HEK293T (cell line): ENCODE data around the gene MANBA.

ENCODE experiments used
- CTCF ChIA-PET: fragments of 350-600 bp; formaldehyde crosslinking; extraction: SDS; loops from one replicate; lab custom pipeline; 2021; ENCODE audit warnings: antibody characterized with exemption, inconsistent platforms; lab: Yijun Ruan, JAX
- POLR2A ChIA-PET: fragments of 350-600 bp; formaldehyde crosslinking; extraction: SDS; loops from one replicate; lab custom pipeline; 2020; ENCODE audit warnings: antibody characterized with exemption, inconsistent platforms; lab: Yijun Ruan, JAX
- DNase-seq: peaks from one replicate; pipeline ENCODE4 v3.0.0; 2012; ENCODE audit warnings: mixed read lengths; ENCODE audit errors: extremely low spot score
- ARNT ChIP-seq: fragments of 450-650 bp; IDR thresholded peaks from 2 replicates; pipeline ENCODE4 v1.6.1; 2017; ENCODE audit warnings: mild to moderate bottlenecking
- BHLHE40 ChIP-seq: fragments of 450-650 bp; IDR thresholded peaks from 2 replicates; pipeline ENCODE4 v1.6.1; 2016; ENCODE audit warnings: mild to moderate bottlenecking, moderate library complexity, borderline replicate concordance
- CTBP1 ChIP-seq: fragments of 450-650 bp; IDR thresholded peaks from 2 replicates; pipeline ENCODE4 v1.6.1; 2016; ENCODE audit warnings: borderline replicate concordance
- ELF4 ChIP-seq: fragments of 450-650 bp; IDR thresholded peaks from 2 replicates; pipeline ENCODE4 v1.6.1; 2017; ENCODE audit warnings: antibody characterized with exemption
- FOXA1 ChIP-seq: fragments of 450-650 bp; IDR thresholded peaks from 2 replicates; pipeline ENCODE4 v1.6.1; 2016; ENCODE audit warnings: mild to moderate bottlenecking
- FOXK2 ChIP-seq: fragments of 450-650 bp; IDR thresholded peaks from 2 replicates; pipeline ENCODE4 v1.6.1; 2016; ENCODE audit warnings: mild to moderate bottlenecking
- FOXM1 ChIP-seq: fragments of 450-650 bp; IDR thresholded peaks from 2 replicates; pipeline ENCODE4 v1.6.1; 2017; ENCODE audit warnings: mild to moderate bottlenecking, borderline replicate concordance
- HDGF ChIP-seq: fragments of 450-650 bp; IDR thresholded peaks from 2 replicates; pipeline ENCODE4 v1.6.1; 2017; ENCODE audit warnings: antibody characterized with exemption, borderline replicate concordance
- L3MBTL2 ChIP-seq: fragments of 450-650 bp; conservative IDR thresholded peaks from 2 replicates; pipeline ENCODE4 v1.6.1; 2016; ENCODE audit warnings: mild to moderate bottlenecking
- LEF1 ChIP-seq: fragments of 450-650 bp; IDR thresholded peaks from 2 replicates; pipeline ENCODE4 v1.6.1; 2017; ENCODE audit warnings: mild to moderate bottlenecking, borderline replicate concordance
- NFRKB ChIP-seq: fragments of 450-650 bp; IDR thresholded peaks from 2 replicates; pipeline ENCODE4 v1.6.1; 2016; ENCODE audit warnings: mild to moderate bottlenecking, moderate library complexity
- PKNOX1 ChIP-seq: fragments of 450-650 bp; IDR thresholded peaks from 2 replicates; pipeline ENCODE4 v1.6.1; 2016
- SP1 ChIP-seq: fragments of 450-650 bp; IDR thresholded peaks from 2 replicates; pipeline ENCODE4 v1.6.1; 2017
- SUZ12 ChIP-seq: fragments of 450-650 bp; IDR thresholded peaks from 2 replicates; pipeline ENCODE4 v1.6.1; 2016; ENCODE audit warnings: mild to moderate bottlenecking
- TARDBP ChIP-seq: fragments of 450-650 bp; IDR thresholded peaks from 2 replicates; pipeline ENCODE4 v1.6.1; 2016
- ZNF384 ChIP-seq: fragments of 450-650 bp; IDR thresholded peaks from 2 replicates; pipeline ENCODE4 v1.6.1; 2016

Gene MANBA

GRCh38 chr4:102791318-102791835, 30.6 kb upstream of the MANBA start:
- TF ChIP-seq TARDBP (no peak), SUZ12 (no peak), HDGF (no peak), NFRKB (no peak), FOXA1 (no peak), LEF1 (no peak), FOXK2 (no peak), L3MBTL2 (no peak), BHLHE40 (no peak), ARNT (no peak), ZNF384 (no peak)
- ChIA-PET POLR2A (no interaction called here), CTCF (interaction anchor here (1.5 kb wide), 1 partner anchor 12 kb away, joined by 3 read pairs; no protein-coding TSS in a partner anchor)
- no peak for DNase-seq

- TF ChIP-seq BHLHE40 = no peak
- no peak for DNase-seq
- ChIA-PET CTCF (no interaction called here), POLR2A (no interaction called here)
Observed at GRCh38 chr4:102789317-102789717, 28.5 kb upstream of the MANBA start.

- no peak for DNase-seq
- POLR2A ChIA-PET = no interaction called here
- TF ChIP-seq L3MBTL2 = no peak
- TF ChIP-seq CTBP1 = no peak
- TF ChIP-seq HDGF = no peak
- no peak for TF ChIP-seq LEF1
- no peak for TF ChIP-seq NFRKB
- TF ChIP-seq FOXK2 = no peak
- TF ChIP-seq SUZ12 = no peak
- CTCF ChIA-PET = interaction anchor here (0.5 kb wide), 1 partner anchor 55 kb away, joined by 3 read pairs; no protein-coding TSS in a partner anchor
Observed at GRCh38 chr4:102787944-102788343, 27.2 kb upstream of the MANBA start.

GRCh38 chr4:102787096-102787881, 26.5 kb upstream of the MANBA start:
- POLR2A ChIA-PET = no interaction called here
- CTCF ChIA-PET = interaction anchor here (0.5 kb wide), 1 partner anchor 54 kb away, joined by 3 read pairs; no protein-coding TSS in a partner anchor
- no peak for DNase-seq
- TF ChIP-seq PKNOX1 (no peak), SP1 (no peak), CTBP1 (no peak), SUZ12 (no peak), NFRKB (no peak), TARDBP (no peak), L3MBTL2 (no peak), FOXK2 (no peak), ZNF384 (no peak), ARNT (no peak)

- no peak for TF ChIP-seq TARDBP
- TF ChIP-seq BHLHE40 = no peak
- no peak for TF ChIP-seq L3MBTL2
- TF ChIP-seq FOXA1 = no peak
- no peak for TF ChIP-seq SUZ12
- no peak for TF ChIP-seq ARNT
- ChIA-PET POLR2A (no interaction called here), CTCF (no interaction called here)
- no peak for DNase-seq
Observed at GRCh38 chr4:102786279-102786678, 25.5 kb upstream of the MANBA start.

GRCh38 chr4:102783006-102783405, 22.2 kb upstream of the MANBA start:
- TF ChIP-seq HDGF (no peak), CTBP1 (no peak), ZNF384 (no peak), NFRKB (no peak), FOXA1 (no peak), SUZ12 (no peak)
- CTCF ChIA-PET = no interaction called here
- DNase-seq = no peak
- POLR2A ChIA-PET = no interaction called here

- DNase-seq = no peak
- ChIA-PET CTCF (no interaction called here), POLR2A (interaction anchor here (4.8 kb wide), 1 partner anchor 46 kb away, joined by 19 read pairs; the partner anchor contains the start of gene UBE2D3)
- TF ChIP-seq PKNOX1 (no peak), SP1 (no peak), LEF1 (no peak), ELF4 (no peak), HDGF (no peak), ZNF384 (no peak), NFRKB (no peak), FOXM1 (no peak), BHLHE40 (no peak), ARNT (no peak), TARDBP (no peak), FOXK2 (no peak), SUZ12 (no peak), CTBP1 (no peak), FOXA1 (no peak), L3MBTL2 (no peak)
Observed at GRCh38 chr4:102781570-102781969, 20.8 kb upstream of the MANBA start.
